Measurements from ENCODE around the gene ZWINT. TPM values are rescaled to one million over a fixed set of nuclear protein-coding genes. Genes with fewer than 3 reads are reported as not detected.

ZWINT gene
- total and polyA plus RNA-seq, 2 of the 4 experiments (the other 2 are of a cell fraction), result 47.3 to 52.0 TPM

DNA sequence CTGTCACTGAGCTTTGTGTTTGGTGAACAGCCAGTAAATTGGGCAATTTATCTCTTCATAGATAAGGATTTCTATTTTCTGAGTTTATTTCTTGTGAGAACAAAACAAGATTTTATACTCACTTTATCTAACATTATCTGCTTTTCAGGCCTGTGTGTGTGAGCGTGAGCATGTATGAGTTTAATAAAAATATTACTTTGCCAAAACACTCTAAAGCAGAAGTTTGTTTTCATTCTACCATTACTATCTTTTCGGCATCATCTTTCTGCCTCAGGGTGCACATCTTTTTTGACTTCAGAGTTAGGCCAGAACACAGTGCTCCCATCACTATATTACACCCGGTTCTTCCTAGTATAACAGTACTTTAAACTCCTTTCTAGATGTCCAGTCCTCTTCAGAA lies 13.0 kb downstream of the ZWINT start:
- no peak overlapping the region for H2BK5ac ChIP-seq (ENCODE audit: low read depth, low read length, poor library complexity, severe bottlenecking)
- H4K20me1 ChIP-seq (ENCODE audit: insufficient read depth, low read length), result no peaks in the 10 kb centered on the region
- intact Hi-C loops (cut with micrococcal nuclease) (no loop called here), in situ Hi-C loops (cut with MboI; ENCODE audit: low sequenced_read_pairs) (no loop called here), dilution Hi-C loops (cut with HindIII; ENCODE audit: low sequenced_read_pairs, unreplicated experiment) (no loop called here)
- H3K4me2 ChIP-seq (ENCODE audit: low read depth, low read length), result no peak overlapping the region
- H3K23ac ChIP-seq (ENCODE audit: low read depth, low read length), result no peak overlapping the region
- DNase-seq (no peak), ATAC-seq (ENCODE audit: low read depth) (no peak)
- no TSS peak for BruUV-seq (replicated peaks)
- TF ChIP-seq RAD21 (IDR thresholded peaks at IDR 0.05; ENCODE audit: low read length) (no peak), MXI1 (IDR thresholded peaks at IDR 0.05; ENCODE audit: borderline replicate concordance, low read depth, low read length) (no peak), RFX5 (IDR thresholded peaks at IDR 0.05; ENCODE audit: low read depth, low read length) (no peak), BHLHE40 (IDR thresholded peaks at IDR 0.05; ENCODE audit: low read depth, low read length) (no peak), SMC3 (IDR thresholded peaks at IDR 0.05; ENCODE audit: low read depth, low read length) (no peak), MAZ (IDR thresholded peaks at IDR 0.05; ENCODE audit: borderline replicate concordance, low read depth, low read length) (no peak)
- TF ChIP-seq, protein P1, sequence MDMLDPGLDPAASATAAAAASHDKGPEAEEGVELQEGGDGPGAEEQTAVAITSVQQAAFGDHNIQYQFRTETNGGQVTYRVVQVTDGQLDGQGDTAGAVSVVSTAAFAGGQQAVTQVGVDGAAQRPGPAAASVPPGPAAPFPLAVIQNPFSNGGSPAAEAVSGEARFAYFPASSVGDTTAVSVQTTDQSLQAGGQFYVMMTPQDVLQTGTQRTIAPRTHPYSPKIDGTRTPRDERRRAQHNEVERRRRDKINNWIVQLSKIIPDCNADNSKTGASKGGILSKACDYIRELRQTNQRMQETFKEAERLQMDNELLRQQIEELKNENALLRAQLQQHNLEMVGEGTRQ (IDR thresholded peaks at IDR 0.05; ENCODE audit: low read depth, low read length), result no peak
- TF ChIP-seq, protein P2, sequence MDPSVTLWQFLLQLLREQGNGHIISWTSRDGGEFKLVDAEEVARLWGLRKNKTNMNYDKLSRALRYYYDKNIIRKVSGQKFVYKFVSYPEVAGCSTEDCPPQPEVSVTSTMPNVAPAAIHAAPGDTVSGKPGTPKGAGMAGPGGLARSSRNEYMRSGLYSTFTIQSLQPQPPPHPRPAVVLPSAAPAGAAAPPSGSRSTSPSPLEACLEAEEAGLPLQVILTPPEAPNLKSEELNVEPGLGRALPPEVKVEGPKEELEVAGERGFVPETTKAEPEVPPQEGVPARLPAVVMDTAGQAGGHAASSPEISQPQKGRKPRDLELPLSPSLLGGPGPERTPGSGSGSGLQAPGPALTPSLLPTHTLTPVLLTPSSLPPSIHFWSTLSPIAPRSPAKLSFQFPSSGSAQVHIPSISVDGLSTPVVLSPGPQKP (IDR thresholded peaks at IDR 0.05; ENCODE audit: borderline replicate concordance, low read depth, low read length), result no peak
- TF ChIP-seq, protein P3, sequence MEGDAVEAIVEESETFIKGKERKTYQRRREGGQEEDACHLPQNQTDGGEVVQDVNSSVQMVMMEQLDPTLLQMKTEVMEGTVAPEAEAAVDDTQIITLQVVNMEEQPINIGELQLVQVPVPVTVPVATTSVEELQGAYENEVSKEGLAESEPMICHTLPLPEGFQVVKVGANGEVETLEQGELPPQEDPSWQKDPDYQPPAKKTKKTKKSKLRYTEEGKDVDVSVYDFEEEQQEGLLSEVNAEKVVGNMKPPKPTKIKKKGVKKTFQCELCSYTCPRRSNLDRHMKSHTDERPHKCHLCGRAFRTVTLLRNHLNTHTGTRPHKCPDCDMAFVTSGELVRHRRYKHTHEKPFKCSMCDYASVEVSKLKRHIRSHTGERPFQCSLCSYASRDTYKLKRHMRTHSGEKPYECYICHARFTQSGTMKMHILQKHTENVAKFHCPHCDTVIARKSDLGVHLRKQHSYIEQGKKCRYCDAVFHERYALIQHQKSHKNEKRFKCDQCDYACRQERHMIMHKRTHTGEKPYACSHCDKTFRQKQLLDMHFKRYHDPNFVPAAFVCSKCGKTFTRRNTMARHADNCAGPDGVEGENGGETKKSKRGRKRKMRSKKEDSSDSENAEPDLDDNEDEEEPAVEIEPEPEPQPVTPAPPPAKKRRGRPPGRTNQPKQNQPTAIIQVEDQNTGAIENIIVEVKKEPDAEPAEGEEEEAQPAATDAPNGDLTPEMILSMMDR (conservative IDR thresholded peaks at IDR 0.05; ENCODE audit: low read depth, low read length), result no peak
- H3K4me1 ChIP-seq (ENCODE audit: control insufficient read depth, insufficient read depth, low read length), result no peaks in the 10 kb centered on the region
- peak overlapping the region; percentile 73; the same call in 1 of the 2 replicates for H2BK120ac ChIP-seq (ENCODE audit: low read depth, low read length)
- H3K27me3 ChIP-seq (ENCODE audit: control insufficient read depth, insufficient read depth, low read length), result no peaks in the 10 kb centered on the region
- H2AFZ ChIP-seq (replicated peaks; ENCODE audit: low read length, poor library complexity), result no peak overlapping the region
- no peak overlapping the region for H3K18ac ChIP-seq (ENCODE audit: low read depth, low read length)
- H3K56ac ChIP-seq (ENCODE audit: extremely low read depth, insufficient read depth, low read length), result no peak overlapping the region
- no peak overlapping the region for H4K8ac ChIP-seq (ENCODE audit: low read depth in 2 of 2, low read length in 2 of 2)
- H3K4ac ChIP-seq (ENCODE audit: low read depth, low read length), result no peak overlapping the region
- H3K36me3 ChIP-seq (ENCODE audit: control insufficient read depth, insufficient read depth, low read length), result no peaks in the 10 kb centered on the region
- H3K14ac ChIP-seq (replicated peaks; ENCODE audit: low read depth, low read length), result no peak overlapping the region
- H2BK20ac ChIP-seq (ENCODE audit: low read depth, low read length), result peak overlapping the region; percentile 16; the same call in 1 of the 2 replicates
- H3K9me3 ChIP-seq (ENCODE audit: control insufficient read depth, insufficient read depth, low read length), result no peaks in the 10 kb centered on the region
- H4K91ac ChIP-seq (ENCODE audit: insufficient read depth, low read depth, low read length), result no peak overlapping the region
- no peak overlapping the region for H4K5ac ChIP-seq (ENCODE audit: low read depth, low read length)
- no peaks in the 10 kb centered on the region for H3K79me1 ChIP-seq (ENCODE audit: low read depth in 1 of 2, low read length in 2 of 2)
- CTCF ChIA-PET, result no interaction called here
- H3K27ac ChIP-seq (ENCODE audit: insufficient read depth, low read length), result no peak overlapping the region
- H3K9me1 ChIP-seq (ENCODE audit: insufficient read depth, low read length), result no peaks in the 10 kb centered on the region; the same call in 1 of the 2 replicates
- no peak overlapping the region for H2AK5ac ChIP-seq (ENCODE audit: low read depth, low read length)
- WGBS, 2 experiments (ENCODE audit: extremely low coverage in 2 of 2, insufficient read length in 1 of 2), result 100% methylated on average over 1 of the region's 3 CpGs; no CpG with 5 or more reads in 1 of the 2 experiments
- no peak overlapping the region for H2AK9ac ChIP-seq (replicated peaks; ENCODE audit: low read depth, low read length, poor library complexity)
- H3K4me3 ChIP-seq (ENCODE audit: insufficient read depth, low read depth, low read length), result no peak overlapping the region
- H2BK15ac ChIP-seq (ENCODE audit: low read depth, low read length), result no peak overlapping the region
- POLR2A ChIA-PET (ENCODE audit: unreplicated experiment), result no interaction called here
- H3K9ac ChIP-seq (ENCODE audit: low read depth, low read length), result no peak overlapping the region

All from IMR-90 (cell line).